GM12864 (cell line): ENCODE results near the gene SPOCK1.

Experiments
- DNase-seq: peaks from one replicate; pipeline ENCODE4 v3.0.0-alpha.2; 2011; ENCODE audit warnings: low read depth
- H3K4me3 ChIP-seq: 2 replicates; pipeline ENCODE4 v1.5.1; 2011; ENCODE audit warnings: mild to moderate bottlenecking, low read depth, low read length, control low read depth
- TF ChIP-seq, protein P1 (sequence below): IDR thresholded peaks from 2 replicates; pipeline ENCODE4 v1.5.1; 2011; ENCODE audit warnings: low read depth, mild to moderate bottlenecking, moderate library complexity, low read length, control low read depth, inconsistent platforms; ENCODE audit errors: missing control alignments

SPOCK1 gene

DNA sequence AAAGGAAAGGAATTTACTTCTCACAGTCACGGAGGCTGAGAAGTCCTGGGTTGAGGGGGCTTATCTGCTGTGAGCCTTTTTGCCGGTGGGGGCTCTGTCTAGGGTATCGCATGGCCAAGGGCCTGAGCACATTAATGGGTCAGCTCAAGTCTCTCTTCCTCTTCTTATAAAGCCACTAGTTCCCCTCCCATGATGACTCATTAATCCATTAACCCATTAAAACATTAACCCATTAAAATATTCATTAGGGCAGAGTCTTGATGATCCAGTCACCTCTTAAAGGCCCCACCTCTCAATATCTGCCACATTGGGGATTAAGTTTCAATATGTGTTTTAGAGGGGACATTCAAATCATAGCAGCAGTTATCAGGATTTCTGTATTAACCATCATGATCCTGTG, 406.3 kb downstream of the SPOCK1 start:
- H3K4me3 ChIP-seq: no peak overlapping the region
- DNase-seq: no peak
- TF ChIP-seq, protein P1, sequence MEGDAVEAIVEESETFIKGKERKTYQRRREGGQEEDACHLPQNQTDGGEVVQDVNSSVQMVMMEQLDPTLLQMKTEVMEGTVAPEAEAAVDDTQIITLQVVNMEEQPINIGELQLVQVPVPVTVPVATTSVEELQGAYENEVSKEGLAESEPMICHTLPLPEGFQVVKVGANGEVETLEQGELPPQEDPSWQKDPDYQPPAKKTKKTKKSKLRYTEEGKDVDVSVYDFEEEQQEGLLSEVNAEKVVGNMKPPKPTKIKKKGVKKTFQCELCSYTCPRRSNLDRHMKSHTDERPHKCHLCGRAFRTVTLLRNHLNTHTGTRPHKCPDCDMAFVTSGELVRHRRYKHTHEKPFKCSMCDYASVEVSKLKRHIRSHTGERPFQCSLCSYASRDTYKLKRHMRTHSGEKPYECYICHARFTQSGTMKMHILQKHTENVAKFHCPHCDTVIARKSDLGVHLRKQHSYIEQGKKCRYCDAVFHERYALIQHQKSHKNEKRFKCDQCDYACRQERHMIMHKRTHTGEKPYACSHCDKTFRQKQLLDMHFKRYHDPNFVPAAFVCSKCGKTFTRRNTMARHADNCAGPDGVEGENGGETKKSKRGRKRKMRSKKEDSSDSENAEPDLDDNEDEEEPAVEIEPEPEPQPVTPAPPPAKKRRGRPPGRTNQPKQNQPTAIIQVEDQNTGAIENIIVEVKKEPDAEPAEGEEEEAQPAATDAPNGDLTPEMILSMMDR: no peak

DNA sequence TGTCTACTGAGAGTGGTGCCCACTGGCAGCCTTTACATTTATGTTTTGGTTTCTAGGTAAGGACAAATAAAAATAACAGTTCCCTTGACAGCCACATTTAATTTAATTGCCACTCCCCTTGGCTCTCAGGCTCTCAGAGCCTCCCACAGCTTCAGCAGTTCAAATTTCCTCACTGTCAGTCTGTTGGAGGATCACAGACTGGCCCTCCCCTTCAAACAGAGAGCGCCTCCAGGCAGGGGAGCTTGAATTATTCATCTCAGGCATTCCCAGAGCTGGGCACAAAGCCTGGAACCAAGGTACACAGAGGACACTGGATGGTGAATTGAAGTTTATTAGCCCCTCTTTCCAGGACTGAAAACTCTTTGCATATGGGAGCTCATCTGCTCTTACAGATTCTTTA, 407.7 kb downstream of the SPOCK1 start:
- H3K4me3 ChIP-seq: no peak overlapping the region
- TF ChIP-seq, protein P1: no peak
- no peak for DNase-seq

GRCh38 chr5:137090721-137091120, 408.4 kb downstream of the SPOCK1 start:
- TF ChIP-seq, protein P1: no peak
- no peak for DNase-seq
- H3K4me3 ChIP-seq: no peak overlapping the region

GRCh38 chr5:137090151-137090550, 409.0 kb downstream of the SPOCK1 start:
- TF ChIP-seq, protein P1: no peak
- H3K4me3 ChIP-seq: no peak overlapping the region
- DNase-seq: no peak

DNA sequence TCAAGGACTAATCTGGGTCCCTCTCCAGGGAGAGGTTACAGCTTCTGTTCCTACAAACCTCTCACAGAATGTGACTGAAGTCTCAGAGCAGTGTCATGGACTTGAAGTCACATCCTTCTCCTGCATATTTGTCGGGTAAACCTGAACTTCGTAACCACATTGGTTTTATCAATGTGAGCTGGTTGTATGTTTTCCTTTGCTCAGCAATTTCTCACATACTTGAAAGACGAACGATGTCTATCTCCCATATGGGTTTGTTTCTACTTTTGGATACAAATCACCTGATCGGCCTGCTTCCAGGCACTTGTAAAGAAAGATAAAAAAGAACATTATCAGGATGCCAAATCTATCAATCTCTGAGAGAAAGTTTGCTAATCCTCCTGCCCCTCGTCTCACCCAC, 411.0 kb downstream of the SPOCK1 start:
- no peak overlapping the region for H3K4me3 ChIP-seq
- TF ChIP-seq, protein P1: no peak
- no peak for DNase-seq

DNA sequence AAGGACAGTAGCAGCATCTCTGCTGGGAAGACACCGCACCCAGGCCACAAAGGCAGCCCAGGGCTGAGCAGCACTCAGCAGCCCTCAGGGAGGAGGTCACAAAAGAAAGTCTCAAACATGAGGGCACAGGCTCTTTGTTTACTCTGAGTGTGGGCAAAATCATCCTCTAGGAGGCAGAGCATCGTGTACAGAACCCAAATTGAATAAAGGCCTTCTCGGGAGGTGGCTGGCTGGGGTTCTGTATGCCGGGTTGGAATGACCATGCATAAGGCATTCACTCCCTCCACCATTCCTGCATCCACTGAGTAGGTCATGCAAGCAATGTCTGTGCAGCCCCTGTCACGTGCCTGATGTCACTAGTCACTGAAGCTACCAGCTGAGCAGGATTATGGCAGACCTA, 412.8 kb downstream of the SPOCK1 start:
- DNase-seq: no peak
- no peak overlapping the region for H3K4me3 ChIP-seq
- TF ChIP-seq, protein P1: no peak

DNA sequence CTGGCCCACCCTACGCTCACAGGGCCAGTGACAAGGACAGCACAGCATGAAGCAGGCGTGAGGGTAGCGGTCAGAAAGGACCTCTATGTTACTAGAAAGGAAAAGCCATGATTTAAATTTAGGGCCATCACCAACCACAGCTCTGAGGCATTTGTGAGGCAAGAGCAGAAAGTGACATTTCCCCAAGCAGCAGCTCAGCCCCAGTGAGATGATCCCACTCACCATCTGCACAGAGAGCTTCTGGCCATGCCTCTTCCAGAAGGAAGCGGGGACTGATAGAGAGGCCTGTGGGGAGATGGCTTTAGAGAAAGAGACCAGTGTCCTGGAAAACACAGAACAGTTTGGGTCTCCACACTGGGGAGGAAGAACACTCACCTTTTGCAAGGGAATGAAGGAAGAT, 413.9 kb downstream of the SPOCK1 start:
- DNase-seq: no peak

More for the DNA sequence above, 413.9 kb downstream of the SPOCK1 start:
- no peak overlapping the region for H3K4me3 ChIP-seq
- TF ChIP-seq, protein P1: no peak
